HG03064 (cell line): ENCODE measurements around the gene DNAJC13.
"Not testable (repeated sequence)": the region's sequence is repeated elsewhere in the genome, so short reads cannot be mapped to it uniquely, and the experiment has no call there.

Source experiments
- ATAC-seq: cut with Tn5 transposase; IDR thresholded peaks from one replicate; pipeline ENCODE4 v1.9.1; 2021; ENCODE audit warnings: low read depth; ENCODE audit not compliant: unreplicated experiment

Gene DNAJC13, protein sequence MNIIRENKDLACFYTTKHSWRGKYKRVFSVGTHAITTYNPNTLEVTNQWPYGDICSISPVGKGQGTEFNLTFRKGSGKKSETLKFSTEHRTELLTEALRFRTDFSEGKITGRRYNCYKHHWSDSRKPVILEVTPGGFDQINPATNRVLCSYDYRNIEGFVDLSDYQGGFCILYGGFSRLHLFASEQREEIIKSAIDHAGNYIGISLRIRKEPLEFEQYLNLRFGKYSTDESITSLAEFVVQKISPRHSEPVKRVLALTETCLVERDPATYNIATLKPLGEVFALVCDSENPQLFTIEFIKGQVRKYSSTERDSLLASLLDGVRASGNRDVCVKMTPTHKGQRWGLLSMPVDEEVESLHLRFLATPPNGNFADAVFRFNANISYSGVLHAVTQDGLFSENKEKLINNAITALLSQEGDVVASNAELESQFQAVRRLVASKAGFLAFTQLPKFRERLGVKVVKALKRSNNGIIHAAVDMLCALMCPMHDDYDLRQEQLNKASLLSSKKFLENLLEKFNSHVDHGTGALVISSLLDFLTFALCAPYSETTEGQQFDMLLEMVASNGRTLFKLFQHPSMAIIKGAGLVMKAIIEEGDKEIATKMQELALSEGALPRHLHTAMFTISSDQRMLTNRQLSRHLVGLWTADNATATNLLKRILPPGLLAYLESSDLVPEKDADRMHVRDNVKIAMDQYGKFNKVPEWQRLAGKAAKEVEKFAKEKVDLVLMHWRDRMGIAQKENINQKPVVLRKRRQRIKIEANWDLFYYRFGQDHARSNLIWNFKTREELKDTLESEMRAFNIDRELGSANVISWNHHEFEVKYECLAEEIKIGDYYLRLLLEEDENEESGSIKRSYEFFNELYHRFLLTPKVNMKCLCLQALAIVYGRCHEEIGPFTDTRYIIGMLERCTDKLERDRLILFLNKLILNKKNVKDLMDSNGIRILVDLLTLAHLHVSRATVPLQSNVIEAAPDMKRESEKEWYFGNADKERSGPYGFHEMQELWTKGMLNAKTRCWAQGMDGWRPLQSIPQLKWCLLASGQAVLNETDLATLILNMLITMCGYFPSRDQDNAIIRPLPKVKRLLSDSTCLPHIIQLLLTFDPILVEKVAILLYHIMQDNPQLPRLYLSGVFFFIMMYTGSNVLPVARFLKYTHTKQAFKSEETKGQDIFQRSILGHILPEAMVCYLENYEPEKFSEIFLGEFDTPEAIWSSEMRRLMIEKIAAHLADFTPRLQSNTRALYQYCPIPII (N-terminal part only)

DNA sequence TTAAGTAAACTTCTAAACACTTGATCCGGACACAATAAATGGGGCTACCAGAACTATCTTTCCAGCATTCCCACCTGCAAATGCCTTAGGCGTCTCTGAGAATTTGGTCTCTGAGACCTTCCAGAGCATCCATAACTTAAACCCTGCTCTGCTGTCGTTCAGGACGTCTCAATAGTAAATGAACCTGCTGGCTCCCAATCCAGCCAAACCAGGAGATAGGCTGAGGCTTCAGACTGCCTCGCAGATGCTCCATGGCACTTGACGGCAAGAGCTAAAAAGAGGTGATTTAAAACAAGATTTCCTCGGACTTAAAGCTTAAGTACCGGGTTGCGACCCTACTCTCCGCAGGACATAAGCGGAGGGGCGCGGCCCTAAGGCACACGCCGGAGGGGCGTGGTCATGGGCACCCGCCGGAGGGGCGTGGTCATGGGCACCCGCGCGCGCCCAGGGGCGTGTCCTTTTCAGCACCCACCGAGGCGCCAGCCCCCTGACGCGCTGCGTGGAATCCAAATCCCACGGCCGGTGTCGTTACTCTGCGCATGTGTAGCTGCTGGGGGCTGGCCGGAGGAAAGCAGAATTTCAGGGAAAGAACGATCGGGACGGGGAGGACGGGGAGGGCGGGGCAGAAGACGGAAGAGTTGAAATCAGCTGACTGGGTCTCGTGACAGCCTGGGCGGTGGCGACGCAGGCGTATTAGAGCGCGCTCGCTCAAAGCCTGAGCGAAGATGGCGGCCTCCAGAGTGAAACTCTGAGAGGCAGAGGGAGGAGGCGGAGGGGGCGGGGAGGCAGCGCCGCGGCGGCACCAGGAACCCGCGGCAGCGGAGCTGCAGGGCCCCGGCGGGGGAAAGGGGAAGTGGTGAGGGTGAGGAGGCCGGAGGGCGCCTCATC is at the start of gene DNAJC13:
TSS of gene DNAJC13 (plus strand) at position 696 of the 888 bp plus-strand sequence. CDS start 17,049 bp downstream, outside the sequence.
- ATAC-seq = peak; percentile 93

DNA sequence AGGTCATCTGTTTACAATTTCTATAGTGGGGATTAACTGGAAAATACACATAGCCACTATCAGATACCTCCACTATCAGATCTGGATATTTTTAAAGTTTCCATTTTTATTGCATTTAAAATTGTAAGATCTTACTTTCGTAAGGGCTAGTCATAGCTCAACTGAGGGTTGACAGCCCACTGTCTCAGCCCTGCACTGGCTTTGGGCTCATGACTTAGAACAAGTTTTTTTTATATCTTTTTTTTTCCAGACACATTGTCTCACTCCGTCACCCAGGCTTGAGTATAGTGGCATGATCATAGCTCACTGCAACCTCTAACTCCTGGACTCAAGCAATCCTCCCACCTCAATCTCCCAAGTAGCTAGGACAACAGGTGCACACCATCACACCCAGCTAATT is 48.8 kb upstream of the DNAJC13 start:
- no peak for ATAC-seq

DNA sequence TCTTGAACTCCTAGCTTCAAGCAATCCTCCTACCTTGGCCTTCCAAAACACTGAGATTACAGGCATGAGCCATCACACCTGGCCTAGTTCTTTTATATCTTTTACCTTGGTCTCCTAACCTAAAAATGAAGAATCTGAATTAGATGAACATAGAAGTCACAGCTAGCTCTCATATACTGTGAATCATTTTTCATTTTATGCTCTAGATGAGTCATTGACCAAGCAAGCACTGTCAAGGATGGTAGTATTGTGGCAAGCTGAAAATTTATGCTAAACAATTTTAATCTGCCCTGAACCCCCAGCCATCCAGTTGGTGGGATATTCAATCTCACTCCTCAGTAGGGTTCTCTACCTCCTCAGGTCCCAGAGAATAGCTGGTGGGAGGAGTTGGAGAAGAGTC is 48.3 kb upstream of the DNAJC13 start:
- no peak for ATAC-seq

- ATAC-seq = not testable (repeated sequence)
Observed at GRCh38 chr3:132376945-132377354, 40.4 kb upstream of the DNAJC13 start.

DNA sequence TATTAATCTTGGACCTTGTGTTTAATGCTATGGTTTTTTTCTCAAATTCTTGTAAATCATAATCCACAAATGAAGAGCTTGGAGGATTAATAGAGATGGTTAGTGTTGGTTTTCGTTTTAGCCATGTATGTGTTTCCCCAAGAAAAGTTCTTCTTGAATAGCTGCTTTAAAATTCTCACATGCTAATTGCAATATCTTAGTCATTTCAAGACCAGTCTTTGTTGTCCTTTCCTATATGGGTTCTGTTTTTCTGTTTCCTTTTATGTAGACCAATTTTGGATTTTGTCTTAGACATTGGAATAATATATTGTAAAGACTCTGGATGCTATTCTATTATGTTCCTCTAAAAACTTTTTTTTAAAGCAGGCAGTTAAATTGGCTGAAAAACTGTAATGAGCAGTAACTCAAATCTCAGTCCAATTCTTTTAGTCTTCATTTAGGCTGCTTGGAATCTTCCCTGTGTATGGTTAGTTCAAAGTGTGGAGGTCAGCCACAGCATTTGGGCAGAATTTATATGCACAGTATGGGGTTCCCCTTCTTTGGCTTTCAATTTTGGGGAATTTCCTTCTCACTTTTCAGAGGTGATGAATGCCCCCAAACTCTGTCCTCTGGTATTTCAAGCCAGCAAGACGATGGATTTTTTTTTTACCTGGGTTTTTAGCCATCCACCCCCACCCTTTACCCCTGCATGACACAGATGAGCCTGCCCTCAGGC is 39.1 kb upstream of the DNAJC13 start:
- ATAC-seq = no peak

DNA sequence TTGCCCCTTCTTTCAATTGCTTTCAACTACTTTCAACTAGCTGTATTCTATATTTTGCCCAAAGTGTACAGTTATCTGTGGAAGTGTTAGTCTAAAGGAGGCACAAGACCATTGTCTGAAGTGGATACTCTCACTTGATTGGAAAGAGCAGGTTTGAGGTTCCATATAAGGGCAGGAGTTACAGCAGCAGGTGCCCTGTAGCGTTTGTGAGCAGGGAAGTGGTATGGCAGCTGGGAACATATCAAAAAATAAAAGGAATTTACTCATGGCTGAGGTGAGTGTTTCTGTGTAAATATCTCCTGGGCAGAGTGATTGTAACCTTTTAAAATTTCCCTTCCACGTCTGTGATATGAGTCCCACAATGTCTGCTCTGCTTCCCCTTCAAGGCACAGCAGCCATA is 38.5 kb upstream of the DNAJC13 start:
- ATAC-seq = no peak

- no peak for ATAC-seq
Observed at GRCh38 chr3:132380920-132381319, 36.4 kb upstream of the DNAJC13 start.

GRCh38 chr3:132381348-132381944 is 35.9 kb upstream of the DNAJC13 start:
- ATAC-seq = no peak

DNA sequence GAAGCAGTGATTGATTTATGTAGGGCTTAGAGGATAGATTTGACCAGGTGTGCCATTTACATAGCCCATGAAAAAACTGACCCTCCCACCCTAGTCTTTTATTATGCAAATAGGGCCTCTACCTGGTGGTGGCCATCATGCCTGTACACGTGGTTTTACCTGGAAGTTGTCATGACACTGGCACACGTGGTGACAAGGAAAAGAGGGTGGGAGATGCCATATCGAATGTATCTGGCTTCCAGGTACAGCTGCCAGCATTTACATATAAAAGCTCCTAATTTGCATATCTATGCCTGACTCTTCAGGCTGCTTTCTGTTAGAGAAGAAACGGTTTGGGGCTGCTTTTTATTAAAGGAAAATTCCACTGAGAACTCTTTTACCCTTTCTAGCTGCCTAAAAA is 35.0 kb upstream of the DNAJC13 start:
- no peak for ATAC-seq

DNA sequence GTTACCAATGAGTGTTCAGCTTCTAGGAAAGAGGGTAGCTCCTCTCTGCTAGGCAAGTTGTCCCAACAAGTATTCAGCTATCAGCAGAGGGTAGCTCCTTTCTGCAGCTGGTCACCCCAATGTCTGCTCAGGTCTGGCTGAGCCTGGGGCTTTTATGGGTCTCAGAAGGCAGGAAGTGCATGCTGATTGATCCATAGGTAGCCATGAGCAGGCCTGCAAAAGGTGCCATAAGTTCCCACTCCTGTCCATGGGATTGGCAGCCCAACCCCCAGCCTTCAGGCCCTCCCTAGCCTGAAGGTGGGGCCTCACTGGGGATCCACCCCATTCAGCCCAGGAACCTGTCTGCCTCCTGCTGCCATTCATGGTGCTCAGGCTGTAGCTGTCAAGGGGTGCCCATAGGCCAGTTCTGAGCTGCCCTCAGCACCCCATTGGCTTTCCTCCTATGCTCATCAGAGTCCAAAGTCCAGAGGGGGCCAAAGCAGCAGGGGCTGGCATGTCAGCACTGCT is 34.6 kb upstream of the DNAJC13 start:
- ATAC-seq = no peak

GRCh38 chr3:132386259-132386658 is 31.0 kb upstream of the DNAJC13 start:
- no peak for ATAC-seq

GRCh38 chr3:132392675-132393074 is 24.6 kb upstream of the DNAJC13 start:
- ATAC-seq = not testable (repeated sequence)

- ATAC-seq = no peak
Observed at GRCh38 chr3:132394320-132394719, 23.0 kb upstream of the DNAJC13 start.

DNA sequence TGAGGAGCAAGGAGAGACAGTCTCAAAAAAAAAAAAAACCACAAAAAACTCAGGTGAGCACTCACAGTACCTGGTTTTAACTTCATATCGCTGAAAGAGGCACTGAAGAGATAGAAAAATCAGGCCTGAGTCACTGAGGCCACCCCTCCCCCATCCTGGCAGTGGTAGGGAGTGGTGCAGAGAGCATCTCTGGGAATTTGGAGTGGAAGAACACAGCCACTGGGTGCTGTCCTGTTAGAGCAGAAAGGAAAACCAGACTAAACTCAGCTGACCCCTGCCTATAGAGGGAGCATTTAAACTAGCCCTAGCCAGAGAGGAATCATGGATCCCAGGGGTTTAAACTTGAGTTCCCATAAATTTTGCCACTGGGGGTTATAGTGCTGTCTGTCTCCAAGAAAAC is 22.2 kb upstream of the DNAJC13 start:
- no peak for ATAC-seq

GRCh38 chr3:132396255-132396654 is 21.0 kb upstream of the DNAJC13 start:
- ATAC-seq = no peak

GRCh38 chr3:132396776-132397175 is 20.5 kb upstream of the DNAJC13 start:
- ATAC-seq = not testable (repeated sequence)

DNA sequence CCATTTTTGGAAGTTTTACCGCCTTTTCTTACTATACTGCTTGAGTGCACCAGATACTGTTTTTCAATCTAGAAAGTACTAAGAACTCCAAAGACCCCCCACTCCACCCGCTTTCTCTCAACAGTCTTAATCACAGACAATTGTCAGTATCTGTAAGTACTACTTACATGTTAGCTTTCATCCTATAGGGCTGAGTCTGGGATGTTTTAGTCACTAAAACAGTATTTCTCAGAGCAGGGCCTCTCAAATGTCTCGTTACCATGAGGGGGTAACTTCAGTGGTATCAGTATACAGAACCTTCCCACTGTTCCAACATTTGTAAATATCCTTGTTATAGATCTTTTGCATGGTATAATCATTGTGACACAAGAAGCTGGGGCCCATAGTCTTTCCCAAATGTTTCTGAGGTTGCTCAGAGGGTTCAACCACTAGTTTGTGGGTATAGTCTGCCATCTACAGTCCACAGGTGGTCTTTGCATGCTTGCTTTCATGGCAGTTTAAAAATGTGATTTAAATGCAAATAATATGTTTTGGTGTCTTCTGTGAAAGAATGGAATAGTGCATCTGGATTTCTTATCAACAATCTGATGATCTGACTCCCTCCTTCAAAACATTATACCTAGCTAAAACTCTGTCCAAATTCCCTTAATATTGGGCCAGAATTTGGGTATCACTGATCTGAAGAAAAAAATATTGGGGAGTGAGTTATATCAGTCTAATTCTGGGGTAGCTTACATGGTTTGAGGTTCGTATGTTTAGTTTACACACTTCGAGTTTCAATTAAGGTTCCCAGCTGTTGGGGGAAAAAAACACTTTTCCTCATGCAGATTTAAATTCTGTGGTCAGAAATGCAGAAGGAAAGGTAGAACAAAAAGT is 18.0 kb upstream of the DNAJC13 start:
- ATAC-seq = no peak

DNA sequence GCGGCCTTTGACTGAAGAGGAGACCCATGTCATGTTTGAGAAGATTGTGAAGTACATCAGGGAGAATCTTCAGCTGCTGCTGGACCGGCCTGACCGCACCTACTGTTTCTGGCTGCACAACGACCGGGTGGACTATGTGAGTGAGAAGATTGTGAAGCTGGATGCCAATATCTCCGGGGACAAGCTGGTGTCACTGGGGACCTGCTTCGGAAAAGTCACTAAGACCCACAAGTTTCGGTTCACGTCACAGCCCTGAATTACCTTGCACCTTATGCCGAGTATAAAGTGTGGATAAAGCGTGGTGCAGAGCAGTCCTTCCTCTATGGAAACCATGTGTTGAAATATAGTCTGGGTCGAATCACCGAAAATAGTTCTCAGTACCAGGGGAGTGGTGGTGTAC is 16.0 kb upstream of the DNAJC13 start:
- ATAC-seq = no peak
